ENCODE results near the gene IVNS1ABP. TPM values are rescaled to one million over a fixed set of nuclear protein-coding genes. Genes with fewer than 3 reads are reported as not detected.

IVNS1ABP gene
- total and polyA plus RNA-seq, 2 of the 13 experiments (the other 11 are each of a cell fraction or from before 2014, with no cell fraction given) = 49.1 to 51.7 TPM

DNA sequence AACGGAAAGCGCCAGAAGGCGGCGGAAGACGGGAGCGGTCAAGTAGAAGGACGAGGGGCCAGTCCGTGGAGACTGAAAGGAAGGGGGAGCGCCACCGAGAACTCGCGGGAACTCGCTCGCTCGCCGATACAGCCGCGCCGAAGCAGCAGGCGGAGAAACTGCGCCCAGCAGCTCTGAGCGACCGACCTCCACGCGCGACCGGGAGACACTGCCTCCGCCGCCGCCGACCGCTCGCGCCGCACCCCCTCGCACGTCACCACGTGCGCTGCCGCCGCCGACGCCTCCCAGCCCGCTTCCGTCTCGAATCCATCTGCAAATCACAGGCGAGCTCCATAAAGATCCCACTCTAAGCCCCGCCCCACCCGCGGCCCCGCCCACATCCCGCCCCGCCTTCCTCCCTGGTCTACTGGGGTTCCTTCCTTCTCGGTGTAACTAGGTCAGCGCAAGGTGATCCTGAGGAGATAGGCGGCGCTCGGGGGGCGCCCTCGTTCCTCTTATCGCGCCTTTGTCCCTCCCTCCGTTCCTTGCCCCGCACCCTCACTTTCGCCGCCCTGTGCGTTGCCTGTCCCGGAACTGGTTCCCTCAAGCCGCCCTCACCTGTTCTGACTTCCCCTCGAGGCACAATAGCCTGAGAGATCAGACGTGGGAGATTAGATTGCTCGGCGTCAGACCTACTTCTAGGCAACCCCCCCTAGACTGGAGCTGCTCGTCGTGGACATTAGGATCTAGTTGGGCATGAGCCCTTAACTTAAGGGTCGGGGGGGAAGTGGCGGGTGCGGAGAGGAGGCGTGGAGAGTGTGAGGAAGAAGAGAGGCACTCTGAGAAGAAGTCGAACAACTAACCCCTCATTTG is at the start of gene IVNS1ABP (continued):
- TF ChIP-seq AFF4 (CRISPR knock-in tag; IDR thresholded peaks at IDR 0.05) (no peak), ZNF629 (CRISPR knock-in tag; conservative IDR thresholded peaks at IDR 0.05) (no peak; the same call in 1 of the 2 replicates), ZNF468 (CRISPR knock-in tag; IDR thresholded peaks at IDR 0.05) (no peak), MED13 (CRISPR knock-in tag; IDR thresholded peaks at IDR 0.05) (peak; percentile 65; the same call in 1 of the 2 replicates), NFKBIZ (CRISPR knock-in tag; IDR thresholded peaks at IDR 0.05) (no peak), POLR2G (IDR thresholded peaks at IDR 0.05; ENCODE audit: low read depth, low read length) (peak; percentile 79), TARDBP (CRISPR knock-in tag; IDR thresholded peaks at IDR 0.05) (peak; percentile 49; the same call in 1 of the 2 replicates), HDAC1 (CRISPR knock-in tag; IDR thresholded peaks at IDR 0.05) (peak; percentile 83), NAIF1 (CRISPR knock-in tag; IDR thresholded peaks at IDR 0.05; ENCODE audit: borderline replicate concordance) (peak; percentile 66), IKZF4 (CRISPR knock-in tag; IDR thresholded peaks at IDR 0.05; ENCODE audit: borderline replicate concordance, low read depth, not compliant biosample characterization) (no peak), DDIT3 (CRISPR knock-in tag; IDR thresholded peaks at IDR 0.05) (no peak), ZNF20 (CRISPR knock-in tag; IDR thresholded peaks at IDR 0.05) (no peak), ZNF713 (CRISPR knock-in tag; IDR thresholded peaks at IDR 0.05) (no peak), ZNF687 (CRISPR knock-in tag; IDR thresholded peaks at IDR 0.05) (peak; percentile 90)
- TF ChIP-seq, protein P1, sequence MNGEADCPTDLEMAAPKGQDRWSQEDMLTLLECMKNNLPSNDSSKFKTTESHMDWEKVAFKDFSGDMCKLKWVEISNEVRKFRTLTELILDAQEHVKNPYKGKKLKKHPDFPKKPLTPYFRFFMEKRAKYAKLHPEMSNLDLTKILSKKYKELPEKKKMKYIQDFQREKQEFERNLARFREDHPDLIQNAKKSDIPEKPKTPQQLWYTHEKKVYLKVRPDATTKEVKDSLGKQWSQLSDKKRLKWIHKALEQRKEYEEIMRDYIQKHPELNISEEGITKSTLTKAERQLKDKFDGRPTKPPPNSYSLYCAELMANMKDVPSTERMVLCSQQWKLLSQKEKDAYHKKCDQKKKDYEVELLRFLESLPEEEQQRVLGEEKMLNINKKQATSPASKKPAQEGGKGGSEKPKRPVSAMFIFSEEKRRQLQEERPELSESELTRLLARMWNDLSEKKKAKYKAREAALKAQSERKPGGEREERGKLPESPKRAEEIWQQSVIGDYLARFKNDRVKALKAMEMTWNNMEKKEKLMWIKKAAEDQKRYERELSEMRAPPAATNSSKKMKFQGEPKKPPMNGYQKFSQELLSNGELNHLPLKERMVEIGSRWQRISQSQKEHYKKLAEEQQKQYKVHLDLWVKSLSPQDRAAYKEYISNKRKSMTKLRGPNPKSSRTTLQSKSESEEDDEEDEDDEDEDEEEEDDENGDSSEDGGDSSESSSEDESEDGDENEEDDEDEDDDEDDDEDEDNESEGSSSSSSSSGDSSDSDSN (CRISPR knock-in tag; IDR thresholded peaks at IDR 0.05) = 0 out of 2 replicates have a peak, but pooled peaks have one; percentile 14
- TF ChIP-seq, protein P2, sequence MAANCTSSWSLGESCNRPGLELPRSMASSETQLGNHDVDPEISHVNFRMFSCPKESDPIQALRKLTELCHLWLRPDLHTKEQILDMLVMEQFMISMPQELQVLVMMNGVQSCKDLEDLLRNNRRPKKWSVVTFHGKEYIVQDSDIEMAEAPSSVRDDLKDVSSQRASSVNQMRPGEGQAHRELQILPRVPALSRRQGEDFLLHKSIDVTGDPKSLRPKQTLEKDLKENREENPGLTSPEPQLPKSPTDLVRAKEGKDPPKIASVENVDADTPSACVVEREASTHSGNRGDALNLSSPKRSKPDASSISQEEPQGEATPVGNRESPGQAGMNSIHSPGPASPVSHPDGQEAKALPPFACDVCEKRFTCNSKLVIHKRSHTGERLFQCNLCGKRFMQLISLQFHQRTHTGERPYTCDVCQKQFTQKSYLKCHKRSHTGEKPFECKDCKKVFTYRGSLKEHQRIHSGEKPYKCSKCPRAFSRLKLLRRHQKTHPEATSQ (CRISPR knock-in tag; IDR thresholded peaks at IDR 0.05; ENCODE audit: borderline replicate concordance) = no peak

Measured in HepG2 (cell line).